RWPE1 (cell line): Measurements from ENCODE around the gene PGAM1.

Experiments
- CTCF ChIA-PET: fragments of 350-600 bp; sonication (Branson Sonifier 250); formaldehyde crosslinking; extraction: SDS; loops from one replicate; lab custom pipeline; 2021; lab: Yijun Ruan, JAX
- POLR2A ChIA-PET: fragments of 400-600 bp; formaldehyde crosslinking; extraction: SDS; loops from one replicate; lab custom pipeline; 2020; ENCODE audit warnings: antibody characterized with exemption; ENCODE audit not compliant: low non-redundant PET; lab: Yijun Ruan, JAX
- DNase-seq: peaks from one replicate; pipeline ENCODE4 v3.0.0; 2012; ENCODE audit warnings: low spot score
- H3K27ac ChIP-seq: fragments of 450-650 bp; 2 replicates; pipeline ENCODE4 v1.5.1; 2017
- TF ChIP-seq, protein P1 (sequence below): fragments of 450-650 bp; conservative IDR thresholded peaks from 2 replicates; pipeline ENCODE4 v1.5.1; 2017; ENCODE audit warnings: low read depth, mild to moderate bottlenecking

Gene PGAM1

GRCh38 chr10:97426776-97427570, 982 bp downstream of the PGAM1 start:
- peak overlapping the region; percentile 94 for H3K27ac ChIP-seq
- TF ChIP-seq, protein P1, sequence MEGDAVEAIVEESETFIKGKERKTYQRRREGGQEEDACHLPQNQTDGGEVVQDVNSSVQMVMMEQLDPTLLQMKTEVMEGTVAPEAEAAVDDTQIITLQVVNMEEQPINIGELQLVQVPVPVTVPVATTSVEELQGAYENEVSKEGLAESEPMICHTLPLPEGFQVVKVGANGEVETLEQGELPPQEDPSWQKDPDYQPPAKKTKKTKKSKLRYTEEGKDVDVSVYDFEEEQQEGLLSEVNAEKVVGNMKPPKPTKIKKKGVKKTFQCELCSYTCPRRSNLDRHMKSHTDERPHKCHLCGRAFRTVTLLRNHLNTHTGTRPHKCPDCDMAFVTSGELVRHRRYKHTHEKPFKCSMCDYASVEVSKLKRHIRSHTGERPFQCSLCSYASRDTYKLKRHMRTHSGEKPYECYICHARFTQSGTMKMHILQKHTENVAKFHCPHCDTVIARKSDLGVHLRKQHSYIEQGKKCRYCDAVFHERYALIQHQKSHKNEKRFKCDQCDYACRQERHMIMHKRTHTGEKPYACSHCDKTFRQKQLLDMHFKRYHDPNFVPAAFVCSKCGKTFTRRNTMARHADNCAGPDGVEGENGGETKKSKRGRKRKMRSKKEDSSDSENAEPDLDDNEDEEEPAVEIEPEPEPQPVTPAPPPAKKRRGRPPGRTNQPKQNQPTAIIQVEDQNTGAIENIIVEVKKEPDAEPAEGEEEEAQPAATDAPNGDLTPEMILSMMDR: no peak
- DNase-seq: no peak
- POLR2A ChIA-PET: interaction anchor here (0.5 kb wide), 1 partner anchor 12 kb away, joined by 4 read pairs; no protein-coding TSS in a partner anchor
- CTCF ChIA-PET: interaction anchor here (0.5 to 1.3 kb wide), 3 partner anchors 9 to 95 kb away, joined by 3 read pairs; no protein-coding TSS in a partner anchor

GRCh38 chr10:97427571-97428179, 1.7 kb downstream of the PGAM1 start:
- peak overlapping the region; percentile 94 for H3K27ac ChIP-seq
- DNase-seq: no peak
- ChIA-PET CTCF (interaction anchor here (0.5 to 1.3 kb wide), 3 partner anchors 10 to 94 kb away, joined by 3 read pairs; no protein-coding TSS in a partner anchor), POLR2A (interaction anchor here (0.5 to 0.6 kb wide), 2 partner anchors 13 to 18 kb away, joined by 4 to 9 read pairs; no protein-coding TSS in a partner anchor)
- TF ChIP-seq, protein P1: no peak

DNA sequence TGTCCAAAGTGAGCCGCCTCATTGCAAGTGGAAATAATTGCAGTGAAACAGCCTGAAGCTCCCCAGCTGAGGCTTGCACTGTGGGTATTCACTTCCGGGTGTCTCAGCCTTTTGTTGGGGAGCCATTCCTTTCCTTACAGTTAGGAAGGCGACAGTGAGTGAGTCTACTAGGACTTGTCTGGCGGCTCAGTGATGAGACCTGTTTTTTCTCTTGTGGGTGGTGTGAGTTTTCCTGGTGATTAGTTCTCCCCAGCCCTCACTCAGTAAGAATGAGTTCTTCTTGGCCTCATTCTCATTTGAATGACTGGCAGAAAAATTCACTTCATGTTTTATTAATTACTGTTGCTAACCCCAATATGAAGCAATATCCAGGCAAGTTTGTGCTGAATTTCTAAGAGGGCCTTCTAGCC, 2.6 kb downstream of the PGAM1 start:
- TF ChIP-seq, protein P1: no peak
- DNase-seq: no peak
- ChIA-PET POLR2A (no interaction called here), CTCF (no interaction called here)
- peak overlapping the region; percentile 37; the same call in 1 of the 2 replicates for H3K27ac ChIP-seq

DNA sequence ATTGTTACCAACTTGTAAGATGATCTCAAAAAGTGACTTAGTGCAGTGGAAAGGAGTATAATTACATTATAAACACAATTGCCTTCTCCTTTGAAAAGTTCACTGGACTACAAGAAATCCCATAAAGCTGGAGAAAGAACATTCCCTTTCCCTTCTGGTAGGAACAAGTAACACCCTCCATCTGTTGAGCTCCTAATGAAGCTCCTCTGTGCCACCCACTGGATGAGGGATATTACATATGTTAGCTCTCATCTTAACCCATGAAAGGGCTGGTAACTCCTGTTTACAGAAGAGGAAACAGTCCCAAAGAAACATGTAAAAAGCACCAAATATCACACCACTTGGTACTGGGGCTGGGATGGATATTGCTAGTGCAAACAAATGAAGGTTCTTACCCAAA, 8.1 kb downstream of the PGAM1 start:
- TF ChIP-seq, protein P1: no peak
- CTCF ChIA-PET: interaction anchor here (0.6 to 1.2 kb wide), 4 partner anchors 9 to 34 kb away, joined by 3 to 4 read pairs (median 3); no protein-coding TSS in a partner anchor
- peak overlapping the region; percentile 56 for H3K27ac ChIP-seq
- no peak for DNase-seq
- POLR2A ChIA-PET: no interaction called here

DNA sequence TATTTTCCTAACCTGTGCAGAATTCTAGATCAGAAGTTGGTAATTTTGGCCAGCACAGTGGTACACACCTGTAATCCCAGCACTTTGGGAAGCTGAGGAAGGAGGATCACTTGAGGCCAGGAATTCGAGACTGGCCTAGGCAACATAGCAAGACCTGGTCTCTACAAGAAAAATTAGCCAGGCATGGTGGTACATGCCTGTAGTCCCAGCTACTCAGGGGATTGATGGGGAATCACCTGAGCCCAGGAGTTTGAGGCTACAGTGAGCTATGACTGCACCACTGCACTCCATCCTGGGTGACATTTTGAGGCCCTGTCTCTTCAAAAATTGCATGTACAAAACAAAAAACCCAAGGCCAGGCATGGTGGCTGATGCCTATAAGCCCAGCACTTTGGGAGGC, 8.6 kb downstream of the PGAM1 start:
- ChIA-PET POLR2A (no interaction called here), CTCF (interaction anchor here (1.2 kb wide), 2 partner anchors 28 to 34 kb away, joined by 3 to 4 read pairs; no protein-coding TSS in a partner anchor)
- H3K27ac ChIP-seq: peak overlapping the region; percentile 52
- TF ChIP-seq, protein P1: no peak
- no peak for DNase-seq

- ChIA-PET POLR2A (no interaction called here), CTCF (interaction anchor here (1.2 kb wide), 1 partner anchor 28 kb away, joined by 3 read pairs; no protein-coding TSS in a partner anchor)
- TF ChIP-seq, protein P1: no peak
- no peak for DNase-seq
- no peak overlapping the region for H3K27ac ChIP-seq
These were observed 9.2 kb downstream of the PGAM1 start for GRCh38 chr10:97435211-97435610.
